K562 (cell line): ENCODE measurements around the gene PRM1. TPM values are rescaled to one million over a fixed set of nuclear protein-coding genes. Genes with fewer than 3 reads are reported as not detected.
A peak's percentile ranks its signal among the peaks of the same experiment; 100 is the strongest.

Experiments used
- CHCHD3 ChIP-seq: fragments of 250-450 bp; sonication (Bioruptor Pico); IDR thresholded peaks from 2 replicates; pipeline ENCODE4 v2.1.2; 2022; ENCODE audit warnings: mild to moderate bottlenecking
- FOXJ2 ChIP-seq: fragments of 200-800 bp; sonication (Bioruptor generic); IDR thresholded peaks from 2 replicates; pipeline ENCODE4 v1.6.1; 2016; ENCODE audit warnings: missing genetic modification characterization, missing compliant biosample characterization
- KDM4B ChIP-seq, 2 experiments: fragments of 450-650 bp in 1 of 2; sonication (generic) in 1 of 2; IDR thresholded peaks; 2 replicates each; pipeline ENCODE4 v1.6.1; 2016 to 2017; ENCODE audit warnings: borderline replicate concordance in 2 of 2, antibody characterized with exemption in 1 of 2, low read depth in 1 of 2, mild to moderate bottlenecking in 1 of 2
- RCOR1 ChIP-seq, 2 experiments: IDR thresholded peaks; 2 replicates each; pipeline ENCODE4 v1.6.1; 2012; ENCODE audit warnings: low read depth in 2 of 2, low read length in 2 of 2, borderline replicate concordance in 1 of 2, improper control_type of control experiment in 1 of 2
- ZBTB1 ChIP-seq: sonication (generic); formaldehyde crosslinking; IDR thresholded peaks from 2 replicates; pipeline ENCODE4 v1.8.1; 2023; ENCODE audit warnings: missing genetic modification reagents, low read depth, mild to moderate bottlenecking, borderline replicate concordance
- polyA plus RNA-seq, 8 experiments: library from polyadenylated mRNA; depleted of rRNA in 4 of 8; stranded (reverse) in 5 of 8; unstranded in 3 of 8; fragments of >200 nt; fragmentation: Nextera tagmentation in 2 of 8; fragmentation: Illumina TruSeq in 1 of 8; extraction: Ambion mirVana in 2 of 8; extraction: Trizol in 1 of 8; gene quantifications; 2 replicates each; pipeline versions ENCODE4 v1.2.1 to v1.2.3, GENCODE V29; 2011 to 2014; ENCODE audit warnings: inconsistent platforms in 1 of 8, missing spikeins in 1 of 8
- total RNA-seq, 7 experiments: library from RNA; depleted of rRNA in 6 of 7; stranded (reverse); fragments of >200 nt in 6 of 7; fragmentation: Illumina TruSeq in 2 of 7; extraction: Trizol in 2 of 7; gene quantifications; 2 replicates each; pipeline versions ENCODE4 v1.2.1 to v1.2.3, GENCODE V29; 2011 to 2021; ENCODE audit warnings: low replicate concordance in 1 of 7
- TF ChIP-seq, protein P1 (sequence below), 2 experiments: fragments of 450-650 bp; conservative IDR thresholded peaks; 2 replicates each; pipeline ENCODE4 v1.6.1; 2017; ENCODE audit warnings: mild to moderate bottlenecking in 2 of 2, moderate library complexity in 2 of 2
- TF ChIP-seq, protein P2 (sequence below): fragments of 250-450 bp; sonication (Bioruptor Pico); IDR thresholded peaks from 2 replicates; pipeline ENCODE4 v1.8.0; 2022; ENCODE audit warnings: inconsistent platforms
- TF ChIP-seq, protein P3 (sequence below), 2 experiments: fragments of 450-650 bp; IDR thresholded peaks; 2 replicates each; pipeline ENCODE4 v1.6.1; 2018; ENCODE audit warnings: mild to moderate bottlenecking in 2 of 2, low read depth in 1 of 2; ENCODE audit not compliant: partially characterized antibody in 2 of 2
- TF ChIP-seq, protein P4 (sequence below): IDR thresholded peaks from 2 replicates; pipeline ENCODE4 v1.6.1; 2016; ENCODE audit warnings: missing genetic modification characterization, missing compliant biosample characterization
- TF ChIP-seq, protein P5 (sequence below): fragments of 250-450 bp; sonication (Bioruptor Pico); IDR thresholded peaks from 2 replicates; pipeline ENCODE4 v1.5.0; 2022; ENCODE audit warnings: mild to moderate bottlenecking
- TF ChIP-seq, protein P6 (sequence below): sonication (generic); formaldehyde crosslinking; IDR thresholded peaks from 2 replicates; pipeline ENCODE4 v1.8.0; 2022; ENCODE audit warnings: mild to moderate bottlenecking, low read depth, missing genetic modification reagents

Gene PRM1
- total and polyA plus RNA-seq, 9 of the 15 experiments (the other 6 are each of a cell fraction or from before 2014, with no cell fraction given): not detected

DNA sequence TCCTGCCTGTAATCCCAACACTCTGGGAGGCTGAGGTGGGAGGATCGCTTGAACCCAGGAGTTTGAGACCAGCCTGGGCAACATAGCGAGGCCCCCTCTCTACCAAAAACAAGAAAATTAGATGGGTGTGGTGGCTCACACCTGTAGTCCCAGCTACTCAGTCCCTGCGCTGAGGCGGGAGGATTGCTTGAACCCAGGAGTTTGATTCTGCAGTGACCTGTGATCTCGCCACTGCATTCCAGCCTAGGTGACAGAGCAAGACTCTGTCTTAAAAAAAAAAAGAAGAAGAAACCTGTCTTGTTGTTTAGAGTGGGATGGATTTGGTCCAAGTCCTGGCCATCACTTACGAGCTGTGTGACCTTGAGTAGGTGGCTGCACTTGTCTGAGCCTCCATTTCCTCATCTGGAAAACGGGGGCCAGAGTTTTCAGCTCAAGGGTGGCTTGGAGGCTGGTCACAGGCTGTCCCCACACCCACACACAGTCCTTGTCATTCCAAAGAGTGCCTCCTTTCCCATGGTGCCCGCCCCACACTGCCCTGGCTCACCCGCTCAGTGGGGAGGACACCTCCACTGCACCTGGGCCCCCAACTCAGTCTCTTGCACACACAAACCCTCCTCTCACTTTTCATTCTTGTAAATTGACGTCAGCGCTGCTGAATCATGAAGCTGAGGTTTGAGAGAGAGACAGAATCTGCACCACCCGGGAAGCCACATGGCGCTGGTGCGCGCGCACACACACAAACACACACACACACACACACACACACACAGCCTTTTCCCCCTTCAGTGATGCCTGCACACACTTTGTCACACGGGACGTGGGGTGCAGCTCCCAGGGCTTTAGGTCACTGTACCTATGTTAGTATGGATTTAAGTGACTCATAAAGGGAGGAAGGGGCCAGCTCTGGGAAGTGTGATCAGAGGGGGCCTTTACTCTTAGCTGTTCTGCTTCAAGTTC lies 29.3 kb downstream of the PRM1 start (continued):
- TF ChIP-seq, protein P1, sequence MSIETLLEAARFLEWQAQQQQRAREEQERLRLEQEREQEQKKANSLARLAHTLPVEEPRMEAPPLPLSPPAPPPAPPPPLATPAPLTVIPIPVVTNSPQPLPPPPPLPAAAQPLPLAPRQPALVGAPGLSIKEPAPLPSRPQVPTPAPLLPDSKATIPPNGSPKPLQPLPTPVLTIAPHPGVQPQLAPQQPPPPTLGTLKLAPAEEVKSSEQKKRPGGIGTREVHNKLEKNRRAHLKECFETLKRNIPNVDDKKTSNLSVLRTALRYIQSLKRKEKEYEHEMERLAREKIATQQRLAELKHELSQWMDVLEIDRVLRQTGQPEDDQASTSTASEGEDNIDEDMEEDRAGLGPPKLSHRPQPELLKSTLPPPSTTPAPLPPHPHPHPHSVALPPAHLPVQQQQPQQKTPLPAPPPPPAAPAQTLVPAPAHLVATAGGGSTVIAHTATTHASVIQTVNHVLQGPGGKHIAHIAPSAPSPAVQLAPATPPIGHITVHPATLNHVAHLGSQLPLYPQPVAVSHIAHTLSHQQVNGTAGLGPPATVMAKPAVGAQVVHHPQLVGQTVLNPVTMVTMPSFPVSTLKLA (conservative IDR thresholded peaks at IDR 0.05): peak in 1 of 2 experiments; percentile 47; a peak in 1 of 4 replicates
- TF ChIP-seq, protein P2, sequence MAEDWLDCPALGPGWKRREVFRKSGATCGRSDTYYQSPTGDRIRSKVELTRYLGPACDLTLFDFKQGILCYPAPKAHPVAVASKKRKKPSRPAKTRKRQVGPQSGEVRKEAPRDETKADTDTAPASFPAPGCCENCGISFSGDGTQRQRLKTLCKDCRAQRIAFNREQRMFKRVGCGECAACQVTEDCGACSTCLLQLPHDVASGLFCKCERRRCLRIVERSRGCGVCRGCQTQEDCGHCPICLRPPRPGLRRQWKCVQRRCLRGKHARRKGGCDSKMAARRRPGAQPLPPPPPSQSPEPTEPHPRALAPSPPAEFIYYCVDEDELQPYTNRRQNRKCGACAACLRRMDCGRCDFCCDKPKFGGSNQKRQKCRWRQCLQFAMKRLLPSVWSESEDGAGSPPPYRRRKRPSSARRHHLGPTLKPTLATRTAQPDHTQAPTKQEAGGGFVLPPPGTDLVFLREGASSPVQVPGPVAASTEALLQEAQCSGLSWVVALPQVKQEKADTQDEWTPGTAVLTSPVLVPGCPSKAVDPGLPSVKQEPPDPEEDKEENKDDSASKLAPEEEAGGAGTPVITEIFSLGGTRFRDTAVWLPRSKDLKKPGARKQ (CRISPR knock-in tag): no peak
- no peak for TF ChIP-seq KDM4B (IDR thresholded peaks at IDR 0.05; ENCODE audit: borderline replicate concordance in 2 of 2, low read depth in 1 of 2)
- TF ChIP-seq, protein P3, sequence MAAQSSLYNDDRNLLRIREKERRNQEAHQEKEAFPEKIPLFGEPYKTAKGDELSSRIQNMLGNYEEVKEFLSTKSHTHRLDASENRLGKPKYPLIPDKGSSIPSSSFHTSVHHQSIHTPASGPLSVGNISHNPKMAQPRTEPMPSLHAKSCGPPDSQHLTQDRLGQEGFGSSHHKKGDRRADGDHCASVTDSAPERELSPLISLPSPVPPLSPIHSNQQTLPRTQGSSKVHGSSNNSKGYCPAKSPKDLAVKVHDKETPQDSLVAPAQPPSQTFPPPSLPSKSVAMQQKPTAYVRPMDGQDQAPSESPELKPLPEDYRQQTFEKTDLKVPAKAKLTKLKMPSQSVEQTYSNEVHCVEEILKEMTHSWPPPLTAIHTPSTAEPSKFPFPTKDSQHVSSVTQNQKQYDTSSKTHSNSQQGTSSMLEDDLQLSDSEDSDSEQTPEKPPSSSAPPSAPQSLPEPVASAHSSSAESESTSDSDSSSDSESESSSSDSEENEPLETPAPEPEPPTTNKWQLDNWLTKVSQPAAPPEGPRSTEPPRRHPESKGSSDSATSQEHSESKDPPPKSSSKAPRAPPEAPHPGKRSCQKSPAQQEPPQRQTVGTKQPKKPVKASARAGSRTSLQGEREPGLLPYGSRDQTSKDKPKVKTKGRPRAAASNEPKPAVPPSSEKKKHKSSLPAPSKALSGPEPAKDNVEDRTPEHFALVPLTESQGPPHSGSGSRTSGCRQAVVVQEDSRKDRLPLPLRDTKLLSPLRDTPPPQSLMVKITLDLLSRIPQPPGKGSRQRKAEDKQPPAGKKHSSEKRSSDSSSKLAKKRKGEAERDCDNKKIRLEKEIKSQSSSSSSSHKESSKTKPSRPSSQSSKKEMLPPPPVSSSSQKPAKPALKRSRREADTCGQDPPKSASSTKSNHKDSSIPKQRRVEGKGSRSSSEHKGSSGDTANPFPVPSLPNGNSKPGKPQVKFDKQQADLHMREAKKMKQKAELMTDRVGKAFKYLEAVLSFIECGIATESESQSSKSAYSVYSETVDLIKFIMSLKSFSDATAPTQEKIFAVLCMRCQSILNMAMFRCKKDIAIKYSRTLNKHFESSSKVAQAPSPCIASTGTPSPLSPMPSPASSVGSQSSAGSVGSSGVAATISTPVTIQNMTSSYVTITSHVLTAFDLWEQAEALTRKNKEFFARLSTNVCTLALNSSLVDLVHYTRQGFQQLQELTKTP (IDR thresholded peaks at IDR 0.05; ENCODE audit: low read depth in 1 of 2, partially characterized antibody in 2 of 2): peak in 1 of 2 experiments; percentile 45
- TF ChIP-seq, protein P4, sequence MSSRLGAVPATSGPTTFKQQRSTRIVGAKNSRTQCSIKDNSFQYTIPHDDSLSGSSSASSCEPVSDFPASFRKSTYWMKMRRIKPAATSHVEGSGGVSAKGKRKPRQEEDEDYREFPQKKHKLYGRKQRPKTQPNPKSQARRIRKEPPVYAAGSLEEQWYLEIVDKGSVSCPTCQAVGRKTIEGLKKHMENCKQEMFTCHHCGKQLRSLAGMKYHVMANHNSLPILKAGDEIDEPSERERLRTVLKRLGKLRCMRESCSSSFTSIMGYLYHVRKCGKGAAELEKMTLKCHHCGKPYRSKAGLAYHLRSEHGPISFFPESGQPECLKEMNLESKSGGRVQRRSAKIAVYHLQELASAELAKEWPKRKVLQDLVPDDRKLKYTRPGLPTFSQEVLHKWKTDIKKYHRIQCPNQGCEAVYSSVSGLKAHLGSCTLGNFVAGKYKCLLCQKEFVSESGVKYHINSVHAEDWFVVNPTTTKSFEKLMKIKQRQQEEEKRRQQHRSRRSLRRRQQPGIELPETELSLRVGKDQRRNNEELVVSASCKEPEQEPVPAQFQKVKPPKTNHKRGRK: no peak
- TF ChIP-seq CHCHD3 (CRISPR knock-in tag): no peak
- no peak for TF ChIP-seq FOXJ2 (tag)
- TF ChIP-seq ZBTB1 (CRISPR knock-in tag): no peak
- TF ChIP-seq, protein P5, sequence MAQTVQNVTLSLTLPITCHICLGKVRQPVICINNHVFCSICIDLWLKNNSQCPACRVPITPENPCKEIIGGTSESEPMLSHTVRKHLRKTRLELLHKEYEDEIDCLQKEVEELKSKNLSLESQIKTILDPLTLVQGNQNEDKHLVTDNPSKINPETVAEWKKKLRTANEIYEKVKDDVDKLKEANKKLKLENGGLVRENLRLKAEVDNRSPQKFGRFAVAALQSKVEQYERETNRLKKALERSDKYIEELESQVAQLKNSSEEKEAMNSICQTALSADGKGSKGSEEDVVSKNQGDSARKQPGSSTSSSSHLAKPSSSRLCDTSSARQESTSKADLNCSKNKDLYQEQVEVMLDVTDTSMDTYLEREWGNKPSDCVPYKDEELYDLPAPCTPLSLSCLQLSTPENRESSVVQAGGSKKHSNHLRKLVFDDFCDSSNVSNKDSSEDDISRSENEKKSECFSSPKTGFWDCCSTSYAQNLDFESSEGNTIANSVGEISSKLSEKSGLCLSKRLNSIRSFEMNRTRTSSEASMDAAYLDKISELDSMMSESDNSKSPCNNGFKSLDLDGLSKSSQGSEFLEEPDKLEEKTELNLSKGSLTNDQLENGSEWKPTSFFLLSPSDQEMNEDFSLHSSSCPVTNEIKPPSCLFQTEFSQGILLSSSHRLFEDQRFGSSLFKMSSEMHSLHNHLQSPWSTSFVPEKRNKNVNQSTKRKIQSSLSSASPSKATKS: no peak
- TF ChIP-seq, protein P6, sequence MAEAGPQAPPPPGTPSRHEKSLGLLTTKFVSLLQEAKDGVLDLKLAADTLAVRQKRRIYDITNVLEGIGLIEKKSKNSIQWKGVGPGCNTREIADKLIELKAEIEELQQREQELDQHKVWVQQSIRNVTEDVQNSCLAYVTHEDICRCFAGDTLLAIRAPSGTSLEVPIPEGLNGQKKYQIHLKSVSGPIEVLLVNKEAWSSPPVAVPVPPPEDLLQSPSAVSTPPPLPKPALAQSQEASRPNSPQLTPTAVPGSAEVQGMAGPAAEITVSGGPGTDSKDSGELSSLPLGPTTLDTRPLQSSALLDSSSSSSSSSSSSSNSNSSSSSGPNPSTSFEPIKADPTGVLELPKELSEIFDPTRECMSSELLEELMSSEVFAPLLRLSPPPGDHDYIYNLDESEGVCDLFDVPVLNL (CRISPR knock-in tag): no peak
- peak in 1 of 2 experiments; percentile 56; a peak in 1 of 4 replicates for TF ChIP-seq RCOR1 (IDR thresholded peaks at IDR 0.05; ENCODE audit: borderline replicate concordance in 1 of 2, low read depth in 2 of 2, low read length in 2 of 2)
